GM19452 (cell line): Measurements from ENCODE around the gene ELOVL2.
"Not testable (repeated sequence)": the region's sequence is repeated elsewhere in the genome, so short reads cannot be mapped to it uniquely, and the experiment has no call there.

Experiments used
- ATAC-seq: cut with Tn5 transposase; IDR thresholded peaks from one replicate; pipeline ENCODE4 v1.9.1; 2021; ENCODE audit not compliant: unreplicated experiment

Gene ELOVL2, protein sequence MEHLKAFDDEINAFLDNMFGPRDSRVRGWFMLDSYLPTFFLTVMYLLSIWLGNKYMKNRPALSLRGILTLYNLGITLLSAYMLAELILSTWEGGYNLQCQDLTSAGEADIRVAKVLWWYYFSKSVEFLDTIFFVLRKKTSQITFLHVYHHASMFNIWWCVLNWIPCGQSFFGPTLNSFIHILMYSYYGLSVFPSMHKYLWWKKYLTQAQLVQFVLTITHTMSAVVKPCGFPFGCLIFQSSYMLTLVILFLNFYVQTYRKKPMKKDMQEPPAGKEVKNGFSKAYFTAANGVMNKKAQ

DNA sequence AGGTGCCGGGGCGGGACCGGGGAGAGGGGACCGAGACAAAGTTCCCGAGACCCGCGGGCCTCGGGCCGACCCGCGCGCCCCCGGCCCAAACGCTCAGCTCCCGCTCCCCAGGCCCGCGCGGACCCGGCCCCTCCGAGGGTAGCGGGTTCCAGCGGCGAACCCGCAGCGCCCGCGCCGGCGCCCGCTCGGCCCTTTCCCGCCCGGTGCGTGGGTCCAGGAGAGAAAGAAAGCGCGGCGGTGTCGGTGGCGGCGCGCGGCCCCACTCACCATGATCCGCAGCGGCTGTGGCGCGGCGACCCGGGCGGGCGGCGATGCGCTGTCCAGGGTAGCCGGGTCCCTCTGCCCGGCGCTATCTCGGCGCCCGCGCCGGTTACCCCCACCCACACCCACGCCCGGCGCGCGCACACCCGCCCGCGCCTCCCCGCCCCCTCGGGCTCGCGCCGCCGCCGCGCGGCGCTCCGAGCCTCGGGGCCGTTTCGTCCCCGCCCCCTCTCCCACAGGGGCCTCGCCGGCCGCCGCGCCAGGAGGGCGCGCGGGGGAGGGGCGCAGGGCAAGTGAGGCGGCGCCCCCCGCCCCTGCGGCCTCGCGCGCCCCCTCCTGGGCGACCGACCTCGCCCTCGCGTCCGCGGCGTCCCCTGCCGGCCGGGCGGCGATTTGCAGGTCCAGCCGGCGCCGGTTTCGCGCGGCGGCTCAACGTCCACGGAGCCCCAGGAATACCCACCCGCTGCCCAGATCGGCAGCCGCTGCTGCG is at the start of gene ELOVL2:
ELOVL2 (minus strand) TSS at position 345 of the 751 bp plus-strand sequence; CDS start at position 270, 75 bp downstream.
- no peak for ATAC-seq

DNA sequence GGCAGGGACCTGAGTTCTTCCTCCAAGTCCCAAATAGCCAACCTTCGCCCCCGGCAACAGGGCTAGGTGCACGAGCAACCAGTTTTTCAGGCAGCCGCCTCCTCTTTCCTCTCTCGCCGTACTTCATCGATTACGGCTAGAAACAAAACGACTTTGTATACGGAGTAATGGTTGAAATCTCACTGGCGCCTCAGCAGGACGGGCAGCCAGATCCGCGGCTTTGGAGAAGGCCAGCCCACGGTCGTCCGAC is 49.2 kb upstream of the ELOVL2 start:
- ATAC-seq, result peak; percentile 20

DNA sequence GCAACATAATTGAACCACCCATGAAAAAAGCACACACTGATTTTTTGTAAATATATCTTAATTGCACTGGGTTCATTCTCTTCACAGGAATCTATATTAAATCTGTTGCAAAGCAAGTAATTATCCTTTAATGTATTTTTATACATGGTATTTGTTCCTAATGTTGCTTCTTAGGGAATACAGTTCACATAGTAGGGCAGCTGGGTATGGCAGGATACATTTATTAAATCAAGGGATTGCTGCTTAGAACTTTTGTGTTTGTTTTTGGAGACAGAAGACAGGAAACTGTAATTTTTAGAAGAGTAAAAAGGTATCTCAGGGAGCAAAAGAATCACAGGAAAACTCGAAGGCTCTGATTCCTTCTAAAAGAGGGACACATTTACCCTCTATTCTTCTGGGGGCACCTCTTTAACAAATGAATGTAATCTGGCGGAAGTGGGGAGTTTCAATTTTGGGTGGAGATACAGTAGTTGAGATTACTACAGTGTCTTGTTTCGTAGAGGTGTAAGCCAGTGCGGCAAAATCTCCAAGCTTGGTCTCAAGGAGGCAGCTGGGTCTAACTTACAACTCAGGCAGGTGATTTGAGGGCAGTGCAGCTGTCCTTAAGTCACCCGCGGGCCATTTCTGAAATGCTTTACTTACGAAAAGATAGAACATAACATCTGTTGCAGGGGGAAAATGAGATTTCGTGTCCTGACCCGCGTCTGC is 48.7 kb upstream of the ELOVL2 start:
- ATAC-seq, result peak; percentile 25

DNA sequence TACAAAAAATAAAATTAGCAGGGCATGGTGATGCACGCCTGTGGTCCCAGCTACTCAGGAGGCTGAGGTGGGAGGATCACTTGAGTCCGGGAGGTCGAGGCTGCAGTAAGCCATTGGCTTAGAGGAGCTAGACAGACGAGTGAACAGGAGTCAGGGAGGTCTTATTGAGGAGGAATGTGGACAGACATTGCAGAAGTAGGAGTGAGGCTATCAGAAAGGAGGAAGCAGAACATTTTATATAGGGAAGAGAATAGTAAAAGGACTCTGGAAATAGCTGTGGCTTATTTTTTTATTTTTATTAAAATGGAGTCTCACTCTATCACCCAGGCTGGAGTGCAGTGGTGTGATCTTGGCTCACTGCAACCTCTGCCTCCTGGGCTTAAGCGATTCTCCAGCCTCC is 47.0 kb upstream of the ELOVL2 start:
- ATAC-seq, result not testable (repeated sequence)

DNA sequence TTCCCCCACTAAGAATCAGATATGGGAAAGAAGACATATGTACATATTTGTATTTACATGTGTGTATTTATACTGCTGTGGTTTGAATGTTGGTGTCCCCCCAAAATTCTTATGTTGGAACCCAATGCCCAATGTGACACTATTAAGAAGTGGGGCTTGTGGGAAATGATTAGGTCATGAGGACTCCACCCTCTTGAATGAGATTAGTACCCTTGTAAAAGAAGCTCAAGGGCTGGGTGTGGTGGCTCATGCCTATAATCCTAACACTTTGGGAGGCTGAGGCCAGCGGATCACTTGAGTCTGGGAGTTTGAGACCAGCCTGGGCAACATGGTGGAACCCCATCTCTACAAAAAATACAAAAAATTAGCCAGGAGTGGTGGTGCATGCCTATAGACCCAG is 45.6 kb upstream of the ELOVL2 start:
- no peak for ATAC-seq

DNA sequence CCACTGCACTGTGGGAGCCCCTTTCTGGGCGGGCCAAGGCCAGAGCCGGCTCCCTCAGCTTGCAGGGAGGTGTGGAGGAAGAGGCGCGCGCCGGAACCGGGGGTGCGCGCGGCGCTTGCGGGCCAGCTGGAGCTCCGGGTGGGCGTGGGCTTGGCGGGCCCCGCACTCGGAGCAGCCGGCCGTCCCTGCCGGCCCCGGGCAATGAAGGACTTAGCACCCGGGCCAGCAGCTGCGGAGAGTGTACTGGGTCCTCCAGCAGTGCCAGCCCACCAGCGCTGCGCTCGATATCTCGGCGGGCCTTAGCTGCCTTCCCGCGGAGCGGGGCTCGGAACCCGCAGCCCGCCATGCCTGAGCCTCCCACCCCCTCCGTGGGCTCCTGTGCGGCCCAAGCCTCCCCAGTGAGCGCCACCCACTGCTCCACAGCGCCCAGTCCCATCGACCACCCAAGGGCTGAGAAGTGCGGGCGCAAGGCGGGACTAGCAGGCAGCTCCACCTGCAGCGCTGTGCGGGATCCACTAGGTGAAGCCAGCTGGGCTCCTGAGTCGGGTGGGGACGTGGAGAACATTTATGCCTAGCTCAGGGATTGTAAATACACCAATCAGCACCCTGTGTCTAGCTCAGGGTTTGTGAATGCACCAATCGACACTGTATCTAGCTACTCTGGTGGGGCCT is 43.2 kb upstream of the ELOVL2 start:
- not testable (repeated sequence) for ATAC-seq

DNA sequence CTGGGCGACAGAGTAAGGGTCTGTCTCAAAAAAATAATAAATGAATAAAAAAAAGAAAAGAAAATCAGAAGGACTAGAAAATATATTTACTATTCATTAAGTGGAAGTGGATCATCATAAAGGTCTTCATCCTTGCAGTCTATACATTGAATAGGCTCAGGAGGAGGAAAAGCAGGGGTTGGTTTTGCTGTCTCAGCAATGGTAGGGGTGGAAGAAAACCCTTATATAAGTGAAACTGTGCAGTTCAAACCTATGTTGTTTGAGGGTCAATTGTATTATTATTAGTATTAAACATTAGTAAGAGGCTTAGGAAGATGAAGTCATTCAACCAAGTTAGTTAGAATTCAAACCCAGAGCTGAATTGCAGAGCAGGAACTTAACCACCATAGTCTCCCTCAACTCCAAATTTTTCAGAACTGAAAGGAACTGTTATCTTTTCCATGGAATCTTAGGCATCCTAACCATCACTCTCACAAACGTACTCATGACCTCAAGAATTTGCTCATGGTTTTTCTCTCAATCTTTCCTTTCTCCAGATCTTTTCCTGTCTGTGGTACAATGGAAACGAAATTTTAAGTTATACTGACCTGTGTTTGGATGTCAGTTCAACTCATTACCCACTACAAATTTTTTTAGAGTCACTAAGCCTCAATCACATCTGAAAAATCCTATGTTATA is 41.8 kb upstream of the ELOVL2 start:
- no peak for ATAC-seq

DNA sequence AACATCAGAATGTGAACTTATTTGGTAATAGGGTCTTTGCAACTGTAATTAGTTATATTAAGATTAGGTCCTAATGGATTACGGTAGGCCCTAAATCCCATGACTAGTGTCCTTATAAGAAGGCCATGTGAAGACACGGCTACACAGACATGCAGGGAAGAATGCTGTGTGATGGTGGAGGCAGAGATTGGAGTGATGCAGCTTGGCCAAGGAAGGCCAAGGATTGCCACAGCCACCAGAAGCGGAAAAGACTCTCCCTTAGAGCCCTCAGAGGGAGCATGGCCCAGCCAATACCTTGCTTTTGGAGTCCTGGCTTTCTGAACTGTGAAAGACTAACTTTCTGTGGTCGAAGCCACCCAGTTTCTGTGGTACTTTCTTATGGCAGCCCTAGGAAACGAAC is 39.9 kb upstream of the ELOVL2 start:
- no peak for ATAC-seq

DNA sequence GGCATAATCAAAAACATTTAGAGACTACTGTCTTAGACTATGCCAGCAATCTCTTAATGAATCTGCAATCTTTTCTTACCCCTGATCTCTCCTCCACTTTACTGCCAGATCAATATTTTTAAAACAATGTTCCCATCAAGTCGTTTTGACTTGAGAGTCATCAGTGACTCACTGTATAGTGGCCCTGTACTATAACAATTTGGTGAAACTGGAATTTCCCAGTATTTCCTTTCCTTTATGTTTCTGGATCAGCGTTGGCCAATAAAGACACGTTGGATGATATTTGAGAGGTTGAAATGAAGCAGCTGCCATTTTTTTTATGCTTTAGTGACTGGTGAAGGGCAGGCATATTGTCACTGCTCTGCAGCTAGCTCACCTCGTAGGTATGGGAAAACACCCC is 39.4 kb upstream of the ELOVL2 start:
- ATAC-seq, result no peak

DNA sequence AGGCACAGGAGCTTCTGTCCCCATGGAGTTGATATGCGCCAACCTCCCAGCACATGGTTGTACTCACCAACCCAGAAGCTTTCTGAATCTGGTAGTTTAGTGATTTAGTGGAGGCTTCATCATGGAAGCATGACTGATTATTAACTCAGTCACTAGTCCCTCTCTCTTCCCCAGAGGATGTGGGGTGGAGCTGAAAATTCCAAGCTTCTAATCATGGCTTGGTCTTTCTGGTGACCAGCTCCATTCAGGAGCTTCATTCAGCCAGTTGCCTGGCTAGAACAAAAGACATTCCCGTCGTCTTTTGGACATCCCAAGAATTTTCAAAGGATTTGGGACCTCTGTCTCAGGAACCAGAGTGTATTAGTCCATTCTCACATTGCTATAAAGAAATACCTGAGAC is 36.2 kb upstream of the ELOVL2 start:
- no peak for ATAC-seq

DNA sequence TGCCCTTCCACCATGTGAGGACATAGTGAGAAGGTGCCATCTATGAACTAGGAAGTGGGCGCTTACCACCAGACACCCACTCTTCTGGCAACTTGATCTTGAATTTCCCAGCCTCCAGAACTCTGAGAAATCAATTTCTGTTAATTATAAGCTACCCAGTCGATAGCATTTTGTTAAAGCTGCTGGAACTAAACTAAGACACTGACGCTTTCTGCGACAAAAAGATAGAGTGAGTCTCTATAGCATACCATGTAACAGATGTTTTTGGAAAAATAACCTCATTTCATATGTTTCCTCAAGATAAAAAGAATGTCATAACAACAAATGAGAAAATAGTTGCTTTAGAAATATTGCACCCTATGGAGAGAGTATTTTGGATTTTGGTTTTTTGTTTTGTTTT is 34.2 kb upstream of the ELOVL2 start:
- ATAC-seq, result no peak

DNA sequence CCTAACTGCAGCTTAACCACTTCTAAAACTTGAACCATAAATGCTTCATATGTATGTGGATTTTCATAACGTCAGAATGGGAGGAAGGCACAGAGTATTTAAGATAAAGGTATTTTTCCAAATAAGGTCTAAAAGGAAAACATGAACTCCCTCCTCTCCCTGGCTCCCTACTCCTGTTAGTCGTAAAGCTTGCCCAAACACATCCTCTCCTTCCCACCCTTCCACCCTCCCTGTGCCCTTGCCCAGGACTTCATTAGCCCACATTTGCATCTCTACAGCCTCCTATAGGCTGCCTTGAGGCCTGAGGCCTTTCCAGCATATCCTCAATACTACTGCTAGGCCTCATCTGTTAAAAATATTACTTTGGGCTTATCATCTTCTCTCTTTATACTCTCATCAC is 32.4 kb upstream of the ELOVL2 start:
- no peak for ATAC-seq

DNA sequence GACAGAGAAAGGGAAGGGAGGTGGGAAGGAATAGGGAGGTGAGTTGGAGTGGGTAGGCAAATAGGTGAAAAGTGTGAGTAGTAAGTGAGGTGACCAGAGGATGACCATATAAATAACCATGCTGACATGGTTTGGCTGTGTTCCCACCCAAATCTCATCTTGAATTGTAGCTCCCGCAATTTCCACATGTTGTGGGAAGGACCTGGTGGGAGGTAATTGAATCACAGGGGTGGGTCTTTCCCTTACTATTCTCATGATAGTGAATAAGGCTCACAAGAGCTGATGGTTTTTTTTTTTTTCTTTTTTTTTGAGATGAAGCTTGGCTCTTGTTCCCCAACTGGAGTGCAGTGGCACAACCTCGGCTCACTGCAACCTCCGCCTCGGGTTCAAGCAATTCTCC is 28.0 kb upstream of the ELOVL2 start:
- ATAC-seq, result no peak

DNA sequence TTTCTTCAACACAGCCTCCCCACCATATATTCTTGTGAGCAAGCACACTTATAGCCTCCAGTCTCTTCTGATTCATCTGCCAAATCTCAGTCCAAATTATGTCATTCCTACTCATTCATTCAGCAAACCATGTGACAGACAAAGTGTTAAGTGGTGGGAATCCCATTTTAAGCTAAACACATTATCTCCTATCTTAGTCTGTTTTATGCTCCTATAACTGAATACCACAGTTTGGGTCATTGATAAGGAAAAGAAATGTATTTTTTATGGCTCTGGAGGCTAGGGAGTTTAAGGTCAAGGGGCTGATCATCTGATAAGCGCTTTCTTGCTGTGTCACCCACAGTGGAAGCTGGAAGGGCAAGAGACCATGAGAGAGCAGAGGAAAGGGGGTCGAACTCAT is 25.7 kb upstream of the ELOVL2 start:
- no peak for ATAC-seq

DNA sequence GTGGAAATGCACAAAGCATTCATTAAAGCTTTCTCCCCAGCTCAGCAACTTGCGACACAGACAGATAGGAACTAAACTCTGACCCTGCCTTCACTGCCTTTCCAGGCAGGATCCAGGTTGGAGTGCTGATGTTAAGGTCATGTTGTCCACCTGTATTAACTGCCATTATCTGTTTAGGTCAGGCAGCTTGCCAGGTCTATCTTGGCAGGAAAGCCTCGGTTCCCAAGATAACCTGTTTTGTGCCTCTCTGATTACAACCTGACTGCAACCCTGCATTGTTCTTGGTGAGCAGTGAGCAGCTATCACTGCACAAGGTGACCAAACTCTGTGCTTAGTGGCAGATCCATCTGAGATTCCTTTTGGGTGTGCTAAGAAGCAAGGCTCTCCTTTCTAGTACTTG is 23.2 kb upstream of the ELOVL2 start:
- no peak for ATAC-seq

DNA sequence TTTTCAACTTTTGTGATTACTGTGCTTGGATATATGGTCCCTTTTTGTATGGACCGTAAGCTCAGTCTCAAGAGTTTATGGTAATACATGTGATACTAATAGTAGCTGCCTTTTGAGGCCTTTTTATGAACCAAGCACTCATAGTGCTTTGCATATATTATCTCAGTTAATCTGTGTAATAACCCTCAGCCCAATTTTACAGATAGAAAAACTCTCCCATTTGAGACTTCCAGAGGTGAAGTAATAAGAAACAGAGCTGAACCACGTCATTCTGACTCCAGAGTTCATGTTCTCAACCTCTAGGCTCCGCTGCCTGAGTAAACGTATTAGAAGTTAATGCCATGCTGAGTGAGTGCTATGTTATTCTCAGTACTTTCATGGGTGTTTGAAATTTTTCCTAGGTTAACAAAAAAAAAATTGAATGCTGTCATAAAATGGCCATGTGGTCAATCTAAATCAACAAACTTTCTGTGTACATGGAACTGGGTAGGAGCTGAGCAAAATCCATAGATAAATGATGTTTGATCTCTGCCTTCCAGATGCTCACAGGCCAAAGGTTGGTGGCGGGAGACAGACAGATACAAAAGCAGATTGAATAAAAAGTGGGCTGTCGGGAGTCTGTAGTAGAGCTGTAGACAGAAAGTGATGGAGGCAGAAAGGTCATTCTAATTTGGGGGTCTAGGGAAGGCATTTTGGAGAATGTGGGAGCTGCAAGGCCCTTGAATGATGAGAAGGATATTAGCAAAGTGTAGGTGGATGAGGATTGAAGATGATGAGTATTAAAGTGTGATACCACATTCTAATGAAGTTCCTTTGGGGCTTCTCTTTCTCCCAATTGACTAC is 22.6 kb upstream of the ELOVL2 start:
- ATAC-seq, result no peak

DNA sequence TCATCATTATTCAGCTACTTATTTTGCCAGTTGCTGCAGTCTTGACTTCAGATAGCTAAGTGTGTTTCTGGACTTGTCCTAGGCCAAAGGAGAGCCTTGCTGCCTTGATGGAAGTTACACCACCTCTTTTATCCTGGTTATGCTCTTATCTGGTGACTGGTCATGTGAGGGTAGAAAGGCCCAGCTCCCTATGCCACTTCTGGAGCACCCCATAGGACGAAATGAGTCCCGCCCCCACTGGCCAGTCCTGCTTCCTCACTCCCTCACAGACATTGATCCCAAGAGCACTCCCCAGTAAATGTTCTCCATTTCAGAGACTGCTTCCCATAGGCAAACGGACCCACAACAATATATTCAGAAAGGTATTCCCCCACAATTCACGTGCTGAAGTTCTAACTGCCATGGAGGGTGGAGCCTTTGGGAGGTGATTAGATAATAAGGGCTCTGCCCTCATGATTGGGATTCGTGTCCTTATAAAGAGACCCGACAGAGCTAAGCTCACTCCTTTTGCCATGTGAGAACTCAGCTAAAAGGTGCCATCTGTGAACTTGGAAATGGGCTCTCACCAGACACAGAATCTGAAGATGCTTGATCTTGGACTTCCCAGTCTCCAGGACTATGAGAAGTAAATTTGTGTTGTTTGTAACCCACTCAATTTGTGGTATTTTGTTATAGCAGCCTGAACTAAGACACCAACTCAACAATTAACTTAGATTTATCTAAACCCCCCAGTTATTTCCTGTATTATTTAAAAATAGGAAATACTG is 21.5 kb upstream of the ELOVL2 start:
- ATAC-seq, result no peak

DNA sequence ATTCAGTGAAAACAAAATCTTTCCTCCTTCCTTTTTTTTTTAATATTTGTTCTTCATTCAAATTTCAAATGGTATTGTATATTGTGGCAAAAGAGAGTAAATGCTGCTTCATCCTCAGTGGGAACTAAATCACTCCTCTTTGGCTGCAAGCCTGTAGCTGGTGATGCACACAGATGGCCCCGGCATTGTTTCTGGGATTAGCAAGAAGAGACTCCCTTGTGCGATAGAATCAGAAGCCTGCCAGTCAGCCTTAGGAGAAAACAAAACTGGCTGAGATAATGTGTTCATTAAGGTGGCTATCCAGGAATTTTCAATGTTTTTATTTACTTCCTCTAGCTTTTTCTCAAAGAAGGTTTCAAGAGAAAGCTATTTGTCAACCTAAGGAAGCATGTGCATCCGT is 20.7 kb upstream of the ELOVL2 start:
- no peak for ATAC-seq

DNA sequence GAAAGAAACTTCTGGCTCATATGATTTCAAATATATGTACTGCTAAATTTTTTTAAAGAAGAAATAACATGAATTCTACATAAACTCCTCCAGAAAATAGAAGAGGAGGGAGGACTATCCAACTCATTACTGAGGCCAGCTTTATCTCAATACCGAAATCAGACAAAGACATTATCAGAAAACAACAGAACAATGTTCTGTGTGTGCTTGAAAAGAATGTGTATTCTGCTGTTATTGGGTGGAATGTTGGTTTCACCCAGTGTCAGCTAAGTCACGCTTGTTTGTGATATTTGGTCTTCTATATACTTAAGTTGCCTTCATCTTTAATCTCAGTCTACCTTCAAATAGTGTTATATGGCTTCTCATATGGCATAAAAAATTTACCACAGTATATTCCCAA is 18.6 kb upstream of the ELOVL2 start:
- no peak for ATAC-seq

DNA sequence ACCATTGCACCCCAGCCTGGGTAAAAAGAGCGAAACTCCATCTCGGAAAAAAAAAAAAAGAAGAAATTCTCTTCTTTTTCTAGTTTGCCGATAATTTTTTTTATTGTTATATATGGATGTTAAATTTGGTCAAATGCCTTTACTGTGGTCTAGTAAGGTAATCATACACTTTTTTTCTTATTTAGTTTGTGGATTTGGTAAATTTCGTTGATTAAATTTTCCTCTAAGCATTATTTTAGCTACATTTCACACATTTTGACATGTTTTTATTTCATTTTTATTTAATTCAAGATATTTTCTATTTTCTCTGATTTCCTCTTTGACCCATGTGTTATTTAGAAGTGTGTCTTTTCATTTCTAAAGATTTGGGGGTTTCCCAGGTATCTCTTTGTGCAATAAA is 18.0 kb upstream of the ELOVL2 start:
- ATAC-seq, result no peak
